Measurements from ENCODE around the gene RECK. TPM values are rescaled to one million over a fixed set of nuclear protein-coding genes. Genes with fewer than 3 reads are reported as not detected.

RECK gene
- total and polyA plus RNA-seq, 2 experiments from 2014 or later = 8.1 to 11.6 TPM

- TF ChIP-seq ETS1 (IDR thresholded peaks at IDR 0.05) = no peak
- no peak for TF ChIP-seq JUNB (IDR thresholded peaks at IDR 0.05; ENCODE audit: unreplicated experiment)
- no peak for TF ChIP-seq ZNF331 (CRISPR knock-in tag; IDR thresholded peaks at IDR 0.05; ENCODE audit: low read depth)
These were observed 75.8 kb downstream of the RECK start (continued) for GRCh38 chr9:36112516-36112915.

- Histone ChIP-seq H3K79me2 (replicated peaks; ENCODE audit: insufficient read depth) (no peaks in the 10 kb centered on the region), H3K27me3 (ENCODE audit: insufficient read depth) (no peaks in the 10 kb centered on the region), H3K4me2 (no peak overlapping the region), H3K4me3 (no peak overlapping the region), H3K9me2 (ENCODE audit: insufficient read depth) (no peaks in the 10 kb centered on the region), H2AFZ (no peak overlapping the region), H4K20me1 (replicated peaks; ENCODE audit: insufficient read depth) (no peaks in the 10 kb centered on the region), H3K36me3 (ENCODE audit: insufficient read depth) (no peaks in the 10 kb centered on the region), H3K27ac (ENCODE audit: low read depth) (no peak overlapping the region), H3K4me1 (ENCODE audit: insufficient read depth) (no peaks in the 10 kb centered on the region), H3F3A (replicated peaks; ENCODE audit: low read depth) (no peaks in the 10 kb centered on the region)
- no peak for DNase-seq (ENCODE audit: low spot score)
- Mint-ChIP-seq H3K27ac (no peak overlapping the region), H3K4me1 (peaks cover 3% of the 10 kb centered on the region; the same call in 2 of the 3 replicates), H3K27me3 (ENCODE audit: insufficient read depth, low read depth, poor library complexity) (peaks cover 2% of the 10 kb centered on the region), H3K4me3 (no peak overlapping the region), H3K9me3 (no peaks in the 10 kb centered on the region), H3K36me3 (ENCODE audit: low read depth) (no peaks in the 10 kb centered on the region)
- no peak for TF ChIP-seq ETS1 (IDR thresholded peaks at IDR 0.05)
- no peak for TF ChIP-seq EZH2phosphoT487 (IDR thresholded peaks at IDR 0.05; ENCODE audit: unreplicated experiment)
- TF ChIP-seq ZNF114 (CRISPR knock-in tag; IDR thresholded peaks at IDR 0.05) = no peak
- no peak for TF ChIP-seq STAT1 (IDR thresholded peaks at IDR 0.05; ENCODE audit: unreplicated experiment)
- TF ChIP-seq POLR2AphosphoS5 (IDR thresholded peaks at IDR 0.05; ENCODE audit: low read depth) = no peak
- no peak for TF ChIP-seq ZNF331 (CRISPR knock-in tag; IDR thresholded peaks at IDR 0.05; ENCODE audit: low read depth)
- TF ChIP-seq CTCF (conservative IDR thresholded peaks at IDR 0.05; ENCODE audit: low read depth in 2 of 2) = no peak
- no peak for TF ChIP-seq REST (IDR thresholded peaks at IDR 0.05; ENCODE audit: unreplicated experiment)
- TF ChIP-seq ZNF462 (CRISPR knock-in tag; IDR thresholded peaks at IDR 0.05) = no peak
- ATAC-seq = no peak
These were observed 77.3 kb downstream of the RECK start for GRCh38 chr9:36113999-36114398.
